ENCODE data around the gene SLC39A11. TPM values are rescaled to one million over a fixed set of nuclear protein-coding genes. Genes with fewer than 3 reads are reported as not detected.

SLC39A11 gene
- total RNA-seq, 1 experiment from 2014 or later = 15.2 TPM

GRCh38 chr17:72726936-72727335, 365.6 kb downstream of the SLC39A11 start:
- Histone ChIP-seq H3K27me3 (ENCODE audit: insufficient read depth, low read length) (no peaks in the 10 kb centered on the region), H3K9ac (ENCODE audit: extremely low read depth, insufficient read length, low read length) (no peak overlapping the region), H3T11ph (ENCODE audit: low read length) (no peak overlapping the region), H3K23me2 (ENCODE audit: insufficient read length, low read depth, low read length, poor library complexity, severe bottlenecking) (no peaks in the 10 kb centered on the region), H3K79me1 (ENCODE audit: insufficient read depth, low read depth, low read length, poor library complexity, severe bottlenecking) (no peaks in the 10 kb centered on the region), H3K4ac (ENCODE audit: low read depth, low read length) (no peak overlapping the region), H4K20me1 (ENCODE audit: control insufficient read depth, insufficient read depth, insufficient read length) (no peaks in the 10 kb centered on the region), H3K79me2 (ENCODE audit: insufficient read depth, low read length) (no peaks in the 10 kb centered on the region), H3K23ac (ENCODE audit: insufficient read length, low read depth, low read length) (no peak overlapping the region), H3K56ac (ENCODE audit: insufficient read length, low read depth, low read length) (no peak overlapping the region), H4K8ac (replicated peaks; ENCODE audit: insufficient read length, low read depth, low read length) (no peak overlapping the region), H3K4me2 (ENCODE audit: insufficient read depth, insufficient read length, low read length) (no peak overlapping the region), H4K5ac (ENCODE audit: insufficient read length, low read depth, low read length) (no peak overlapping the region), H2AFZ (ENCODE audit: low read length) (no peak overlapping the region), H4K91ac (ENCODE audit: insufficient read length, low read depth, low read length) (no peak overlapping the region), H2BK20ac (ENCODE audit: low read depth, low read length, poor library complexity, severe bottlenecking) (no peak overlapping the region), H3K18ac (ENCODE audit: insufficient read length, low read depth, low read length) (no peak overlapping the region), H3K4me1 (ENCODE audit: insufficient read depth, low read length) (peaks cover 2% of the 10 kb centered on the region; the same call in 1 of the 2 replicates), H2BK12ac (ENCODE audit: insufficient read length, low read depth, low read length) (no peak overlapping the region), H2BK5ac (ENCODE audit: insufficient read length, low read length) (no peak overlapping the region), H2AK5ac (ENCODE audit: insufficient read length, low read length) (no peak overlapping the region), H2BK15ac (ENCODE audit: low read depth, low read length) (no peak overlapping the region), H2BK120ac (ENCODE audit: low read depth, low read length, poor library complexity, severe bottlenecking) (no peak overlapping the region), H3K14ac (ENCODE audit: insufficient read depth, low read length) (no peak overlapping the region), H3K27ac (ENCODE audit: insufficient read length, low read depth, low read length) (no peak overlapping the region), H3K9me3 (ENCODE audit: control insufficient read depth, low read depth, low read length) (no peaks in the 10 kb centered on the region)
- no CpG with 5 or more reads among the region's 9 CpGs for WGBS (ENCODE audit: extremely low coverage, insufficient read length, low lambda C conversion rate)
- no peak overlapping the region for H3K27ac Mint-ChIP-seq
- no peak for DNase-seq
- H3K36me3 Mint-ChIP-seq (ENCODE audit: insufficient read depth in 1 of 3, low read depth in 3 of 3) = no peaks in the 10 kb centered on the region
- TF ChIP-seq CTCF (conservative IDR thresholded peaks at IDR 0.05) = no peak
- H3K27me3 Mint-ChIP-seq (ENCODE audit: low read depth) = no peaks in the 10 kb centered on the region; the same call in none of the 2 replicates
- H3K9me3 Mint-ChIP-seq = no peaks in the 10 kb centered on the region; a peak in 1 of 5 replicates
- peaks cover 29 to 35% of the 10 kb centered on the region in 2 experiments for H3K4me1 Mint-ChIP-seq
- no peak overlapping the region; a peak in 1 of 5 replicates for H3K4me3 Mint-ChIP-seq
